HepG2 (cell line): ENCODE data around the gene BICRA. TPM values are rescaled to one million over a fixed set of nuclear protein-coding genes. Genes with fewer than 3 reads are reported as not detected.

Experiments
- CEBPB ChIP-seq: IDR thresholded peaks from 2 replicates; pipeline ENCODE4 v1.6.1; 2011; ENCODE audit warnings: low read depth, low read length, improper control_type of control experiment, borderline replicate concordance
- GATAD1 ChIP-seq: IDR thresholded peaks from 2 replicates; pipeline ENCODE4 v1.6.1; 2016; ENCODE audit warnings: missing genetic modification reagents, missing compliant biosample characterization
- HNRNPL ChIP-seq: fragments of 200-400 bp; formaldehyde crosslinking; IDR thresholded peaks from 2 replicates; pipeline ENCODE4 v1.6.1; 2017; ENCODE audit warnings: mild to moderate bottlenecking, low read depth, low read length
- HOXA3 ChIP-seq: sonication (generic); formaldehyde crosslinking; IDR thresholded peaks from 2 replicates; pipeline ENCODE4 v1.5.0; 2020; ENCODE audit warnings: missing genetic modification reagents
- PHF5A ChIP-seq: IDR thresholded peaks from one replicate; pipeline ENCODE4 v1.6.1; 2018; ENCODE audit warnings: low read depth, missing genetic modification reagents; ENCODE audit not compliant: unreplicated experiment
- YY1 ChIP-seq: IDR thresholded peaks from 2 replicates; pipeline ENCODE4 v1.6.1; 2011; ENCODE audit warnings: low read length, low read depth, moderate library complexity, mild to moderate bottlenecking; ENCODE audit not compliant: insufficient read depth, insufficient replicate concordance
- ZFX ChIP-seq: sonication (generic); formaldehyde crosslinking; IDR thresholded peaks from 2 replicates; pipeline ENCODE4 v1.4.0; 2020; ENCODE audit warnings: mild to moderate bottlenecking, low read depth, missing genetic modification reagents, moderate library complexity
- ZNF207 ChIP-seq: fragments of 450-650 bp; IDR thresholded peaks from 2 replicates; pipeline ENCODE4 v1.6.1; 2016; ENCODE audit warnings: antibody characterized with exemption, borderline replicate concordance
- polyA plus RNA-seq, 8 experiments: library from polyadenylated mRNA; depleted of rRNA in 3 of 8; stranded (reverse) in 7 of 8; unstranded in 1 of 8; fragments of >200 nt; fragmentation: Illumina TruSeq in 4 of 8; extraction: Trizol in 4 of 8; gene quantifications; 2 replicates each; pipeline versions ENCODE4 v1.2.1 to v1.2.3, GENCODE V29; 2011 to 2016; ENCODE audit warnings: low read depth in 4 of 8, missing spikeins in 1 of 8, mixed read lengths in 1 of 8; ENCODE audit not compliant: insufficient read depth in 1 of 8
- total RNA-seq, 5 experiments: library from RNA; depleted of rRNA; stranded (reverse); fragments of >200 nt; fragmentation: Illumina TruSeq; extraction: Trizol; gene quantifications; 2 replicates each; pipeline ENCODE4 v1.2.3, GENCODE V29; 2016; ENCODE audit warnings: low read depth in 1 of 5
- TF ChIP-seq, protein P1 (sequence below): sonication (generic); formaldehyde crosslinking; IDR thresholded peaks from 2 replicates; pipeline ENCODE4 v1.8.0; 2022; ENCODE audit warnings: missing genetic modification reagents, low read depth, mild to moderate bottlenecking, borderline replicate concordance
- TF ChIP-seq, protein P2 (sequence below): IDR thresholded peaks from 2 replicates; pipeline ENCODE4 v1.6.1; 2016; ENCODE audit warnings: missing genetic modification reagents, missing compliant biosample characterization
- TF ChIP-seq, protein P3 (sequence below): IDR thresholded peaks from 2 replicates; pipeline ENCODE4 v1.6.1; 2016; ENCODE audit warnings: control low read depth
- TF ChIP-seq, protein P4 (sequence below): IDR thresholded peaks from 2 replicates; pipeline ENCODE4 v1.6.1; 2016; ENCODE audit warnings: missing compliant biosample characterization, missing genetic modification reagents, borderline replicate concordance
- TF ChIP-seq, protein P5 (sequence below): IDR thresholded peaks from 2 replicates; pipeline ENCODE4 v1.6.1; 2016; ENCODE audit warnings: low read depth, missing genetic modification reagents, missing compliant biosample characterization
- TF ChIP-seq, protein P6 (sequence below): IDR thresholded peaks from 2 replicates; pipeline ENCODE4 v1.6.1; 2016; ENCODE audit warnings: mild to moderate bottlenecking, missing biosample characterization, missing genetic modification reagents

BICRA gene
- total and polyA plus RNA-seq, 2 of the 13 experiments (the other 11 are each of a cell fraction or from before 2014, with no cell fraction given): 0.55 to 0.71 TPM

DNA sequence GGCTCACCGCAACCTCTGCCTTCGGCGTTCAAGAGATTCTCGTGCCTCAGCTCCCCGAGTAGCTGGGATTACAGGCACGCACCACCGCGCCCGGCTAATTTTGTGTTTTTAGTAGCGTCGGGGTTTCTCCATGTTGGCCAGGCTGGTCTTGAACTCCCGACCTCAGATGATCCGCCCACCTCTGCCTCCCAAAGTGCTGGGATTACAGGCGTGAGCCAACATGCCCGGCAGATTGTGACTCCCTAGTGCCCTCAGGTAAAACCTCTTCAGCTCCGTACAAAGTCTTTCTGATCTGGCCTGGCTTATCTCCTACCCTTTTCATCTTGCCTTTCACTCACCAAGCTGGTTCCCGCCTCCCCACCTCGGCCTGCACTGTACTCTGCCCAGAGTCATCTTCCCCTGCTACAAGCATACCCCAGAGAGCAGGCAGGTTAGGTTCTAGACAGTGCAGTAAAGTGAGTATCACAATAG lies 15.0 kb downstream of the BICRA start (continued):
- TF ChIP-seq, protein P1, sequence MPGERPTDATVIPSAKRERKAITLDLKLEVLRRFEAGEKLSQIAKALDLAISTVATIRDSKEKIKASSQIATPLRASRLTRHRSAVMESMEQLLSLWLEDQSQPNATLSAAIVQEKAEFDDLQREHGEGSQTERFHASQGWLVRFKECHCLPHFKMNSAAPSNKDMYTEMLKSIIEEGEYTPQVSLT (CRISPR knock-in tag): no peak
- TF ChIP-seq, protein P2, sequence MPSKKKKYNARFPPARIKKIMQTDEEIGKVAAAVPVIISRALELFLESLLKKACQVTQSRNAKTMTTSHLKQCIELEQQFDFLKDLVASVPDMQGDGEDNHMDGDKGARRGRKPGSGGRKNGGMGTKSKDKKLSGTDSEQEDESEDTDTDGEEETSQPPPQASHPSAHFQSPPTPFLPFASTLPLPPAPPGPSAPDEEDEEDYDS: peak; percentile 35; the same call in 1 of the 2 replicates
- TF ChIP-seq, protein P3, sequence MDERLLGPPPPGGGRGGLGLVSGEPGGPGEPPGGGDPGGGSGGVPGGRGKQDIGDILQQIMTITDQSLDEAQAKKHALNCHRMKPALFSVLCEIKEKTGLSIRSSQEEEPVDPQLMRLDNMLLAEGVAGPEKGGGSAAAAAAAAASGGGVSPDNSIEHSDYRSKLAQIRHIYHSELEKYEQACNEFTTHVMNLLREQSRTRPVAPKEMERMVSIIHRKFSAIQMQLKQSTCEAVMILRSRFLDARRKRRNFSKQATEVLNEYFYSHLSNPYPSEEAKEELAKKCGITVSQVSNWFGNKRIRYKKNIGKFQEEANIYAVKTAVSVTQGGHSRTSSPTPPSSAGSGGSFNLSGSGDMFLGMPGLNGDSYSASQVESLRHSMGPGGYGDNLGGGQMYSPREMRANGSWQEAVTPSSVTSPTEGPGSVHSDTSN: peak; percentile 67
- TF ChIP-seq PHF5A (CRISPR knock-in tag): no peak
- TF ChIP-seq HNRNPL: 0 out of 2 replicates have a peak, but pooled peaks have one; percentile 25
- TF ChIP-seq GATAD1 (CRISPR knock-in tag): no peak
- TF ChIP-seq ZNF207: no peak
- TF ChIP-seq CEBPB: no peak
- TF ChIP-seq, protein P4, sequence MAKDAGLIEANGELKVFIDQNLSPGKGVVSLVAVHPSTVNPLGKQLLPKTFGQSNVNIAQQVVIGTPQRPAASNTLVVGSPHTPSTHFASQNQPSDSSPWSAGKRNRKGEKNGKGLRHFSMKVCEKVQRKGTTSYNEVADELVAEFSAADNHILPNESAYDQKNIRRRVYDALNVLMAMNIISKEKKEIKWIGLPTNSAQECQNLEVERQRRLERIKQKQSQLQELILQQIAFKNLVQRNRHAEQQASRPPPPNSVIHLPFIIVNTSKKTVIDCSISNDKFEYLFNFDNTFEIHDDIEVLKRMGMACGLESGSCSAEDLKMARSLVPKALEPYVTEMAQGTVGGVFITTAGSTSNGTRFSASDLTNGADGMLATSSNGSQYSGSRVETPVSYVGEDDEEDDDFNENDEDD (CRISPR knock-in tag): peak; percentile 68; the same call in 1 of the 2 replicates
- peak; percentile 28 for TF ChIP-seq YY1
- TF ChIP-seq HOXA3 (CRISPR knock-in tag): peak; percentile 59; the same call in 1 of the 2 replicates
- peak; percentile 53; the same call in 1 of the 2 replicates for TF ChIP-seq ZFX (CRISPR knock-in tag)
- TF ChIP-seq, protein P5, sequence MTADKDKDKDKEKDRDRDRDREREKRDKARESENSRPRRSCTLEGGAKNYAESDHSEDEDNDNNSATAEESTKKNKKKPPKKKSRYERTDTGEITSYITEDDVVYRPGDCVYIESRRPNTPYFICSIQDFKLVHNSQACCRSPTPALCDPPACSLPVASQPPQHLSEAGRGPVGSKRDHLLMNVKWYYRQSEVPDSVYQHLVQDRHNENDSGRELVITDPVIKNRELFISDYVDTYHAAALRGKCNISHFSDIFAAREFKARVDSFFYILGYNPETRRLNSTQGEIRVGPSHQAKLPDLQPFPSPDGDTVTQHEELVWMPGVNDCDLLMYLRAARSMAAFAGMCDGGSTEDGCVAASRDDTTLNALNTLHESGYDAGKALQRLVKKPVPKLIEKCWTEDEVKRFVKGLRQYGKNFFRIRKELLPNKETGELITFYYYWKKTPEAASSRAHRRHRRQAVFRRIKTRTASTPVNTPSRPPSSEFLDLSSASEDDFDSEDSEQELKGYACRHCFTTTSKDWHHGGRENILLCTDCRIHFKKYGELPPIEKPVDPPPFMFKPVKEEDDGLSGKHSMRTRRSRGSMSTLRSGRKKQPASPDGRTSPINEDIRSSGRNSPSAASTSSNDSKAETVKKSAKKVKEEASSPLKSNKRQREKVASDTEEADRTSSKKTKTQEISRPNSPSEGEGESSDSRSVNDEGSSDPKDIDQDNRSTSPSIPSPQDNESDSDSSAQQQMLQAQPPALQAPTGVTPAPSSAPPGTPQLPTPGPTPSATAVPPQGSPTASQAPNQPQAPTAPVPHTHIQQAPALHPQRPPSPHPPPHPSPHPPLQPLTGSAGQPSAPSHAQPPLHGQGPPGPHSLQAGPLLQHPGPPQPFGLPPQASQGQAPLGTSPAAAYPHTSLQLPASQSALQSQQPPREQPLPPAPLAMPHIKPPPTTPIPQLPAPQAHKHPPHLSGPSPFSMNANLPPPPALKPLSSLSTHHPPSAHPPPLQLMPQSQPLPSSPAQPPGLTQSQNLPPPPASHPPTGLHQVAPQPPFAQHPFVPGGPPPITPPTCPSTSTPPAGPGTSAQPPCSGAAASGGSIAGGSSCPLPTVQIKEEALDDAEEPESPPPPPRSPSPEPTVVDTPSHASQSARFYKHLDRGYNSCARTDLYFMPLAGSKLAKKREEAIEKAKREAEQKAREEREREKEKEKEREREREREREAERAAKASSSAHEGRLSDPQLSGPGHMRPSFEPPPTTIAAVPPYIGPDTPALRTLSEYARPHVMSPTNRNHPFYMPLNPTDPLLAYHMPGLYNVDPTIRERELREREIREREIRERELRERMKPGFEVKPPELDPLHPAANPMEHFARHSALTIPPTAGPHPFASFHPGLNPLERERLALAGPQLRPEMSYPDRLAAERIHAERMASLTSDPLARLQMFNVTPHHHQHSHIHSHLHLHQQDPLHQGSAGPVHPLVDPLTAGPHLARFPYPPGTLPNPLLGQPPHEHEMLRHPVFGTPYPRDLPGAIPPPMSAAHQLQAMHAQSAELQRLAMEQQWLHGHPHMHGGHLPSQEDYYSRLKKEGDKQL (CRISPR knock-in tag): no peak
- TF ChIP-seq, protein P6, sequence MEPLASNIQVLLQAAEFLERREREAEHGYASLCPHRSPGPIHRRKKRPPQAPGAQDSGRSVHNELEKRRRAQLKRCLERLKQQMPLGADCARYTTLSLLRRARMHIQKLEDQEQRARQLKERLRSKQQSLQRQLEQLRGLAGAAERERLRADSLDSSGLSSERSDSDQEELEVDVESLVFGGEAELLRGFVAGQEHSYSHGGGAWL (CRISPR knock-in tag): no peak
